GM10266 (cell line): ENCODE measurements around the gene CHST11.

Experiments
- DNase-seq: peaks from one replicate; pipeline ENCODE4 v3.0.0; 2012; ENCODE audit errors: extremely low spot score
- TF ChIP-seq, protein P1 (sequence below): IDR thresholded peaks from 2 replicates; pipeline ENCODE4 v1.5.1; 2012; ENCODE audit warnings: mild to moderate bottlenecking, low read depth; ENCODE audit not compliant: control insufficient read depth, insufficient read depth; ENCODE audit errors: missing control alignments

The CHST11 gene

DNA sequence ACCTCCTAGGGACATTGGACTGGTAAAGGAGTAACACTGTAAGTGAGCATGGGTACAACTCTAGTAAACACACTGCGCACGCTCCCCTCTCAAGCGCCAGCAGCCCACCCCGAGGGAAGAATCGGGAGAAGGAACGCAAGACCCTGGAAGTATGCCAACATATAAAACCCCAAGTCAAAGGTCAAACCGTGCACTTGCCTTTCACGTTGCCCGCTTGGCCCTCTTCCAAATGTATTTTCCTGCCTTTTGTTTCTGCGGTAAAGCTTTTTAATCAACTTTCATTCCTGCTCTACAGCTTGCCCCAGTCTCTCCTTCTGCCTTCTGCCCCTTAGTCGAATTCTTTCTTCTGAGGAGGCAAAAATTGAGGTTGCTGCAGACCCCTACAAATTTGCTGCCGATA, 17.6 kb upstream of the CHST11 start:
- no peak for DNase-seq
- TF ChIP-seq, protein P1, sequence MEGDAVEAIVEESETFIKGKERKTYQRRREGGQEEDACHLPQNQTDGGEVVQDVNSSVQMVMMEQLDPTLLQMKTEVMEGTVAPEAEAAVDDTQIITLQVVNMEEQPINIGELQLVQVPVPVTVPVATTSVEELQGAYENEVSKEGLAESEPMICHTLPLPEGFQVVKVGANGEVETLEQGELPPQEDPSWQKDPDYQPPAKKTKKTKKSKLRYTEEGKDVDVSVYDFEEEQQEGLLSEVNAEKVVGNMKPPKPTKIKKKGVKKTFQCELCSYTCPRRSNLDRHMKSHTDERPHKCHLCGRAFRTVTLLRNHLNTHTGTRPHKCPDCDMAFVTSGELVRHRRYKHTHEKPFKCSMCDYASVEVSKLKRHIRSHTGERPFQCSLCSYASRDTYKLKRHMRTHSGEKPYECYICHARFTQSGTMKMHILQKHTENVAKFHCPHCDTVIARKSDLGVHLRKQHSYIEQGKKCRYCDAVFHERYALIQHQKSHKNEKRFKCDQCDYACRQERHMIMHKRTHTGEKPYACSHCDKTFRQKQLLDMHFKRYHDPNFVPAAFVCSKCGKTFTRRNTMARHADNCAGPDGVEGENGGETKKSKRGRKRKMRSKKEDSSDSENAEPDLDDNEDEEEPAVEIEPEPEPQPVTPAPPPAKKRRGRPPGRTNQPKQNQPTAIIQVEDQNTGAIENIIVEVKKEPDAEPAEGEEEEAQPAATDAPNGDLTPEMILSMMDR = no peak

DNA sequence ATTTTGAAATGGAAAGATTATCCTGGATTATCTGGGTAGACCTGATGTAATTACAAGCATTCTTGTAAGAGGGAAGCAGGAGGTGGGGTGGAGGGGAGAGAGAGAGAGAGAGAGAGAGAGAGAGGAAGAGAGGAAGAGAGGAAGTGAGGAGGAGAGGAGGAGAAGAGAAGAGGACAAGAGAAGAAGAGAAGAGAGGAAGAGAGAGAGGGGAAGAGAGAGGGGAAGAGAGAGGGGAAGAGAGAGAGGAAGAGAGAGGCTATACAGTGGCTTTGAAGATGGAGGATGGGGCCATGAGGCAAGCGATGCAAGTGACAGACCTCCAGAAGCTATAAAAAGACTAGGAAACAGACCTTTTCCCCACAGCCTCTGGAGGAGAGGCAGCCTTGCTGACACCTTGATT, 13.7 kb upstream of the CHST11 start:
- no peak for DNase-seq
- TF ChIP-seq, protein P1 = no peak

DNA sequence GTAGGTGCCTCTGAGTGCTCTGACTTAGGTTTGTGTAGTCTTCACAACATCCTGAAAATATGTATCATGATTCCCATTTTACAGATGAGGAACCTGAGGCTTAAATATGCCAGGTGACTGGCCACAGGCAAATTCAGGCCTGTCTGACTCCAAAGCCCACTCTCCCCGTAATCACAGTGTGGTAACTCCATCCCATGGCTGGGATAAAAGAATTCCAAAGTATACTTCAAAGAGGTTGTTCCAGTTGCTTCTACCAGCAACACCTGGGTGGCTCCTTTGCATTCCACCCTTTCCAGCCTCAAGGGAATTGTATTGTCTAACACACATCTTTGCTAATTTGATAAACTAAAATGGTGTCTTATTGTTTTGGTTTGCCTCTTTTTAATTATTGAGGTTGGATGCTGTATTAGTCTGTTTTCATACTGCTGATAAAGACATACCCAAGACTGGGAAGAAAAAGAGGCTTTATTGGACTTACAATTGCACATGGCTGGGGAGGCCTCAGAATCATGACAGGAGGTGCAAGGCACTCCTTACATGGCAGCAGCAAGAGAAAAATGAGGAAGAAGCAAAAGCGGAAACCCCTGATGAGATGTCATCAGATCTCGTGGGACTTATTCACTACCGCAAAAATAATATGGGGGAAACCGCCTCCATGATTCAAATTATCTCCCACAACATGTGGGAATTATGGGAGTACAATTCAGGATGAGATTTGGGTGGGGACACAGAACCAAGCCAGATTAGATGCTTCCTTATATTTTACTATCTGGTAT, 9.9 kb upstream of the CHST11 start:
- TF ChIP-seq, protein P1 = no peak
- DNase-seq = no peak

DNA sequence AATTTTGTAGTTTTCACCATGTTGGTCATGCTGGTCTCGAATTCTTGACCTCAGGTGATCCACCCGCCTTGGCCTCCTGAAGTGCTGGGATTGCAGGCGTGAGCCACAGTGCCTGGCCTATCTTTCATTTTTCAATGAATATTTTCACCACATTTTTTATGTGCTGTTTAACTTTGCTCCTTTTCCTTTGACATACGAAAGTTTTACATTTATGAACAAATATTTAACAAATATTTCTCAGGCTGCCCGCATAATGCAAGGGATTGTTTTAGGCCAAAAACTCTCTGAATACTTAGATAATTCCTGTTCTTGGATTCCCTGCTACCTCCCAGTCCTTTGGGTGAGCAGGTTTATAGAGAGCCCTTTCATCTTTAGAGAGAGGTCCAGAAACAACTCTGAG, 8.7 kb upstream of the CHST11 start:
- no peak for DNase-seq
- TF ChIP-seq, protein P1 = no peak

DNA sequence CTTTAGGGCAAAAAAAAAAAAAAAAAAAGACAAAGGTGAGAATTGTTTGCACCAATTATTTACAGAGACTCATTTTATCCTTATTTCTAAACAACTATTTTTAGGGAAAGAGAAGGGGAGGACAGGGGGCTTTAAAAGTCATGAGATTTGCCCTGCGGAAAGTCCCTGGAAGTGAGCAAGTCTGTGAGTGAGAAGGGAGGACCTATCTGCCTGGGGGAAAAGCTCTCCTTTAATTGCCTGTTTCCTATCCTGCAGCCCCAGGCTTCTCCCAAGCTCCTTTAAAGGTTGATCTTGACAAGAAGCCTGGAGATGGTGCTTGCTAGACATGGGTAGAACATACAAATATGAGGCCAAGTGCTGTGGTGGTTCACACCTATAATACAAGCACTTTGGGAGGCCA, 8.3 kb upstream of the CHST11 start:
- TF ChIP-seq, protein P1 = no peak
- DNase-seq = no peak

DNA sequence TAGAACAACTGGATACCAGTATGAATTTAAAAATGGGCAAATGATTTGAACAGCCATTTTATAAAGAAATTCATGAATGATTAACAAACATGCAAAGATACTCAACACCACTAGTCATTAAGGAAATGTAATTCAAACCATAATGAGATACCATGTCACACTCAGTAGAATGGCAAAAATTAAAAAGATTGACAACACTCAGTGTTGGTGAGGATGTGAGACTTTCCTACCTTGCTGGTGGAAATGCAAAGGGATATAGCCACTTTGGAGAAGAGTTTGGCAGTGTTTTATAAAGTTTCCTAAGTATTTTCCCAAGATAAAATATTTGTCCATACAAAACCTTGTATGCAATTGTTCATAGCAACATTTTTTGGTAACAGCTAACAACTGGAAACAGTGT, 6.0 kb upstream of the CHST11 start:
- DNase-seq = no peak
- TF ChIP-seq, protein P1 = no peak

DNA sequence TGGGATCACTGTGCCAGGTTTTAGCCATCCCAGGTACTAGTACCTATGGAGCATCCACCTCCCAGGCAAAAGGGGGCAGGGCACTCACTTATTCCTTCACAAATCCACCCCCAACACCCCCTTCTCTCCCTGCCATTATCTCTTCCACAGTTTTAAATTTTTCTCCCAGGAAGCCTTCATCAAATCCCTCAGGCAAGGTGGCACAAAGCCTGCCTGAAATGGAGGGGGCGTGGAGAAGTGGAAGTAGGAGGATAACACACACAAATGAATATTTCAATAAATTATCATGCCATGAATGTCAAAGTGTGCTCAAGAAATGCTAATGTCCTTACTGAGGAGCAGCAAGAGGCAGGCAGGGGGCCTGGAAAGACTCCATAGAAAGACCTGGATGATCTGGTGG, 4.7 kb upstream of the CHST11 start:
- DNase-seq = no peak
- TF ChIP-seq, protein P1 = no peak
